ENCODE results near the gene HRH3. TPM values are rescaled to one million over a fixed set of nuclear protein-coding genes. Genes with fewer than 3 reads are reported as not detected.

HRH3 gene
- total RNA-seq, 4 donors from 2014 or later: not detected

DNA sequence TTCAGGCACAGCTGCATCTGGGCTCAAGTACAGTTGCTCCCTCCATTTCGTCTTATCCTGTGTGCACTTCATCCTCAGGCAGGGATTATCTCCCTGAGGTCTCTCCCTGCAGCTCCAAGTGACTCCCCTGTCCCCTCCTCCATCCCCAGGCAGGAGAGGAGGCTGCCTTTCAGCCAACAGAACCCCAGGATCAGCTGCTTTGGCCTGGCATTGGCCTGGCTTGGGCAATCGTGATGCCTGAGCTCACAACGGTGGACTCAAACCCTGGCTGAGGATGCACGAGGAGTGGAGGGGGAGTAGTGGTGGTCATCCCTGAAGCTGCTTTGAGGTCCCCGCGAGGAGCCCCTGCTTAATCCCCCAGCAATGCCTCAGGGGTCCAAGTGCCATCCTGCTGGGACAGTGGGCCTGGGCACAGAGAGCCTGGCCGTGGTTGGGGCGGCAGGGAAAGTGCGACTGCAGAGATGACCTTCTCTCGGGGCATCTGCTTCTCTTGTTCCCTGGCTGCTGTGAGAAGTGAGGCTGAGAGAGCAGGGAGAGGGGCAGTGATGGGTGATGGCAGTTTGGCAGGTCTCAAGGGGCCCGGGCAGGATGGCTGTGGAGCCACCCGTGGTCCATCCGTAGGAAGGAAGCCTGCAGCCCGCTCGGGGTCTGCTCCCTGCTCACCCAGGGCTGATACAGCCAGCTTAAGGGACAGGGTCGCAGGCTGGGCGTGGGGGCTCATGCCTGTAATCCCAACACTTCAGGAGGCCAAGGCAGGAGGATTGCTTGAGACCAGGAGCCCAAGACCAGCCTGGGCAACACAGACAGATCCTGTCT lies 6.0 kb upstream of the HRH3 start:
- H3K27ac ChIP-seq: no peak overlapping the region
- WGBS, 2 donors: 63 to 77% methylated on average over 7 to 11 of the region's 17 CpGs
- no peaks in the 10 kb centered on the region for H3K9me3 ChIP-seq
- intact Hi-C loops (cut with DNase I): no loop called here
- H3K4me3 ChIP-seq: no peak overlapping the region
- H3K27me3 ChIP-seq: peaks cover 0 to 88% (median 12%) of the 10 kb centered on the region in 4 donors
- TF ChIP-seq, protein P1, sequence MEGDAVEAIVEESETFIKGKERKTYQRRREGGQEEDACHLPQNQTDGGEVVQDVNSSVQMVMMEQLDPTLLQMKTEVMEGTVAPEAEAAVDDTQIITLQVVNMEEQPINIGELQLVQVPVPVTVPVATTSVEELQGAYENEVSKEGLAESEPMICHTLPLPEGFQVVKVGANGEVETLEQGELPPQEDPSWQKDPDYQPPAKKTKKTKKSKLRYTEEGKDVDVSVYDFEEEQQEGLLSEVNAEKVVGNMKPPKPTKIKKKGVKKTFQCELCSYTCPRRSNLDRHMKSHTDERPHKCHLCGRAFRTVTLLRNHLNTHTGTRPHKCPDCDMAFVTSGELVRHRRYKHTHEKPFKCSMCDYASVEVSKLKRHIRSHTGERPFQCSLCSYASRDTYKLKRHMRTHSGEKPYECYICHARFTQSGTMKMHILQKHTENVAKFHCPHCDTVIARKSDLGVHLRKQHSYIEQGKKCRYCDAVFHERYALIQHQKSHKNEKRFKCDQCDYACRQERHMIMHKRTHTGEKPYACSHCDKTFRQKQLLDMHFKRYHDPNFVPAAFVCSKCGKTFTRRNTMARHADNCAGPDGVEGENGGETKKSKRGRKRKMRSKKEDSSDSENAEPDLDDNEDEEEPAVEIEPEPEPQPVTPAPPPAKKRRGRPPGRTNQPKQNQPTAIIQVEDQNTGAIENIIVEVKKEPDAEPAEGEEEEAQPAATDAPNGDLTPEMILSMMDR (IDR thresholded peaks at IDR 0.05): no peak
- TF ChIP-seq POLR2A (IDR thresholded peaks at IDR 0.05): no peak
- peaks cover 0 to 24% (median 6%) of the 10 kb centered on the region in 3 donors for H3K4me1 ChIP-seq
- no peak for DNase-seq
- no peaks in the 10 kb centered on the region for H3K36me3 ChIP-seq

DNA sequence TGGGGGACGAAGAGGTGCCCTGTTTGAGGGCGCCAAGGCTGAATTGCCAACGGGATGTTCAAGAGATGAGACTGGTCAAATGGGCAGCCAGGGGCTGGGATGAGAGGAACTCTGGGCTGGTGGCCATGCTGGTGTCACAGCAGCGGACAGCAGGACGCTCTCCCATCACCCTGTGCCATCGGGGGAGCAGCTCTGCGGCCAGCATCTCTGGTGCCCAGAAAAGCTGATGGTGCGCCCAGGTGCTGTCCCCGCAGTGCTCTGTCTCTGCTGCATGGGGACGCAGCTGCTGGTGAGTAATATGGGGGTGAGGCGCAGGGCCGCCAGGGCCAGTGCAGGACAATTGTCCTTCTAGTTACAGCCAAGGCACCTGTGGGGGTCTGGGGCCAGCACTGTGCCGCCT lies 4.9 kb upstream of the HRH3 start:
- TF ChIP-seq, protein P1 (IDR thresholded peaks at IDR 0.05): no peak
- no peak for TF ChIP-seq POLR2A (IDR thresholded peaks at IDR 0.05)
- 75 to 85% methylated on average over 8 to 13 of the region's 13 CpGs for WGBS, 2 donors
- H3K4me1 ChIP-seq: peaks cover 6 to 32% (median 13%) of the 10 kb centered on the region in 3 donors
- H3K36me3 ChIP-seq: no peaks in the 10 kb centered on the region
- peaks cover 4 to 88% (median 18%) of the 10 kb centered on the region in 4 donors for H3K27me3 ChIP-seq
- DNase-seq: no peak
- no peak overlapping the region for H3K4me3 ChIP-seq
- intact Hi-C loops (cut with DNase I): no loop called here
- no peaks in the 10 kb centered on the region for H3K9me3 ChIP-seq
- no peak overlapping the region for H3K27ac ChIP-seq

DNA sequence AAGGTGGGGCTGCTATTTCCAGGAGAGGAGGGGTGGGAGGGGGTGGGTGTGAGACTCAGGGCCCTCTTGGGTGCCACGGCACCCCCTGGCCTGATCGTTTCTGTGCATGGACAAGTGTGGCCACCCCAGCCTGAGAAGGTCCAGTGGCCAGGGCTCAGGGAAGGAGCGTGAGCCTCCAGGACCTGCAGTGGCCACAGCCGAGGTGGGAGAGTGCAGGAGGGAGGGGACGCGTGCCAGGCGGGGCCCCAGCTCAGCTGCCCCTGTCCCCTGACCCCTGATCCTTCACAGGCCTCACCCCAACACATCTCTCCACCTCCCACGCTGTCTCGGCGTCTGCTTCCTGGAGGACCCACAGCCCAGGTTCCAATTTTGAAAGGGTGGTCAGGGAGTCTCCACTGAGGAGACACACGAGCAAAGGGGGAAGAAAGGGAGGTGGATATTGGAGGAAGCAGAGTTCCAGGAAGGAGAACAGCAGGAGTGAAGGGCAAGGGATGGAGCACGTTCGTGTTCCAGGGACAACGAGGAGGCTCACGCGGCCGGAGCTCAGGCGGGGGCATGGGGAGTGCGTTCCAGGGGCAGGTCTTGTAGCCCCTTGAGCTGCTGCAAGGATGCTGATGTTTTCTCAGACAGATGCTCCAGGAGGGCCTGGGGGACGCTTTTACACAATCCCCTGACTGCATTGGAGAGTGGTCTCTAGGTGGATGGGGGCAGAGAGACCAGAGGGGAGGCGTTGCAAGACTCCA lies 4.2 kb upstream of the HRH3 start:
- no peak for DNase-seq
- TF ChIP-seq, protein P1 (IDR thresholded peaks at IDR 0.05): no peak
- TF ChIP-seq POLR2A (IDR thresholded peaks at IDR 0.05): no peak
- H3K27ac ChIP-seq: no peak overlapping the region
- H3K4me3 ChIP-seq: no peak overlapping the region
- 64 to 73% methylated on average over 10 of the region's 21 CpGs for WGBS, 2 donors
- peaks cover 9 to 40% (median 20%) of the 10 kb centered on the region in 3 donors for H3K4me1 ChIP-seq
- no peaks in the 10 kb centered on the region for H3K9me3 ChIP-seq
- H3K36me3 ChIP-seq: no peaks in the 10 kb centered on the region
- H3K27me3 ChIP-seq: peaks cover 4 to 96% (median 19%) of the 10 kb centered on the region in 4 donors
- intact Hi-C loops (cut with DNase I): no loop called here

DNA sequence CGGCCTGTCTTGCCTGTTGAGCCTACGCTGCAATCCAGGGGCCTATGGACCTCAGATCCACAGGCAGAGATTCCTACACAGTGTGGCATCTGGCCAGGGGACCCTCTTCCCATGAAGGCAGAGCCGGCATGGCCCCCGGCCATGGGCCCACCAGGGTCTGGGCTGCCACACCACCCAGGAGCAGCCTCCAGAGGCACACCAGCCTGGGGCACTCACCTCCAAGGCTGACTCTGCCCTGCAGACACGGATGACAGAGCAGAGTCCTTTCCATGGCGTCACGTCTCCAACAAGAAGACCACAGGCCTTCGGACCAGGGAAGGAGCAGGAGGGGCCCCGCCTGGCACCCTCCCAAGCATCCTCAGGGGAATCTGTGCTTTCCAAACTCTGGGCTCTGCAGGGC lies 3.5 kb upstream of the HRH3 start:
- no peak for TF ChIP-seq POLR2A (IDR thresholded peaks at IDR 0.05)
- TF ChIP-seq, protein P1 (IDR thresholded peaks at IDR 0.05): no peak
- Histone ChIP-seq H3K4me3 (no peak overlapping the region), H3K27ac (no peak overlapping the region), H3K9me3 (no peaks in the 10 kb centered on the region), H3K36me3 (no peaks in the 10 kb centered on the region), H3K4me1 (peaks cover 11 to 42% (median 24%) of the 10 kb centered on the region in 3 donors), H3K27me3 (peaks cover 8 to 100% (median 23%) of the 10 kb centered on the region in 4 donors)
- no CpG with 5 or more reads among the region's 9 CpGs for WGBS, 2 donors
- DNase-seq: no peak
- intact Hi-C loops (cut with DNase I): no loop called here

DNA sequence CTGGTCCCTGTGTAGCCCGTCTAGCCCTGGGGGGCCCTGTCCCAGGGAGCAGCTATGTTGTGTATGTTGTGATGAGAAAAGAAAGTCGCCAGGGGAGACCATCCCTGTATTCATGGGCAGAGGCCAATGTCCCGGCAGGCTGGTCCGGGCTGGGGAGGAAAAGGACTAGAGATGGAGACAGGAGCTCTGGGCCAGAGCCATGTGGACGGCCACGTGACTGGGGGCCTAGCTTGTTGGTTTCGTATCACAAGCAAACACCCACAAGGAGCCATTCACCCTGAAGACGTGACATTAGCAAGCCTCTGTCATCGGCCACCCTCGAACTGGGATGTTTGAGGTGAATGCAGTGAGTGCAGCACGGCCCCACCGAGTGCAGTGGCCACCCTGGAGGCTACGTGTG lies 2.9 kb upstream of the HRH3 start:
- intact Hi-C loops (cut with DNase I): no loop called here
- Histone ChIP-seq H3K36me3 (no peaks in the 10 kb centered on the region), H3K4me3 (no peak overlapping the region), H3K4me1 (peaks cover 11 to 36% (median 24%) of the 10 kb centered on the region in 3 donors), H3K9me3 (no peaks in the 10 kb centered on the region), H3K27ac (no peak overlapping the region), H3K27me3 (peaks cover 11 to 100% (median 25%) of the 10 kb centered on the region in 4 donors)
- no peak for DNase-seq
- 45 to 63% methylated on average over 4 to 12 of the region's 13 CpGs for WGBS, 2 donors
- TF ChIP-seq POLR2A (IDR thresholded peaks at IDR 0.05): no peak
- TF ChIP-seq, protein P1 (IDR thresholded peaks at IDR 0.05): no peak

All from esophagus squamous epithelium (tissue), 5 donors.